GM21529 (cell line): ENCODE data around the gene USH1C.

Source experiments
- ATAC-seq: cut with Tn5 transposase; IDR thresholded peaks from one replicate; pipeline ENCODE4 v1.9.1; 2021; ENCODE audit not compliant: unreplicated experiment

The USH1C gene

GRCh38 chr11:17544181-17544622, at the start of gene USH1C:
TSS of gene USH1C (minus strand) at chr11:17544416. CDS start at chr11:17544307, 109 bp downstream.
- no peak for ATAC-seq

- ATAC-seq, result no peak
Observed at GRCh38 chr11:17593466-17594245, 49.4 kb upstream of the USH1C start.

GRCh38 chr11:17591293-17591692, 47.1 kb upstream of the USH1C start:
- no peak for ATAC-seq

GRCh38 chr11:17590463-17590862, 46.2 kb upstream of the USH1C start:
- no peak for ATAC-seq

GRCh38 chr11:17588721-17589120, 44.5 kb upstream of the USH1C start:
- ATAC-seq, result no peak

- ATAC-seq, result no peak
Observed at GRCh38 chr11:17588166-17588565, 44.0 kb upstream of the USH1C start.

- ATAC-seq, result no peak
Observed at GRCh38 chr11:17585911-17586695, 41.9 kb upstream of the USH1C start.

- ATAC-seq, result no peak
Observed at GRCh38 chr11:17581732-17582053, 37.5 kb upstream of the USH1C start.

GRCh38 chr11:17581036-17581731, 37.0 kb upstream of the USH1C start:
- no peak for ATAC-seq

GRCh38 chr11:17580271-17580670, 36.1 kb upstream of the USH1C start:
- ATAC-seq, result no peak

- ATAC-seq, result no peak
Observed at GRCh38 chr11:17579451-17579850, 35.2 kb upstream of the USH1C start.

GRCh38 chr11:17578958-17579357, 34.7 kb upstream of the USH1C start:
- ATAC-seq, result no peak

GRCh38 chr11:17578296-17578695, 34.1 kb upstream of the USH1C start:
- ATAC-seq, result no peak

- ATAC-seq, result no peak
Observed at GRCh38 chr11:17575431-17576425, 31.5 kb upstream of the USH1C start.

- no peak for ATAC-seq
Observed at GRCh38 chr11:17574141-17575091, 30.2 kb upstream of the USH1C start.

GRCh38 chr11:17573526-17573925, 29.3 kb upstream of the USH1C start:
- no peak for ATAC-seq

GRCh38 chr11:17572791-17573460, 28.7 kb upstream of the USH1C start:
- no peak for ATAC-seq

GRCh38 chr11:17572359-17572690, 28.1 kb upstream of the USH1C start:
- ATAC-seq, result no peak
